GM21381 (cell line): ENCODE results near the gene RNF151.
A peak's percentile ranks its signal among the peaks of the same experiment; 100 is the strongest.
"Not testable (repeated sequence)": the region's sequence is repeated elsewhere in the genome, so short reads cannot be mapped to it uniquely, and the experiment has no call there.

Experiments
- ATAC-seq: cut with Tn5 transposase; IDR thresholded peaks from one replicate; pipeline ENCODE4 v1.9.1; 2021; ENCODE audit warnings: mild to moderate bottlenecking, moderate library complexity; ENCODE audit not compliant: unreplicated experiment

Gene RNF151

GRCh38 chr16:2004795-2005517 lies 38.3 kb downstream of the RNF151 start:
- ATAC-seq = no peak

- no peak for ATAC-seq
Observed at GRCh38 chr16:2005646-2006045, 39.0 kb downstream of the RNF151 start.

- ATAC-seq = no peak
Observed at GRCh38 chr16:2006317-2006716, 39.7 kb downstream of the RNF151 start.

- ATAC-seq = no peak
Observed at GRCh38 chr16:2007081-2007836, 40.6 kb downstream of the RNF151 start.

- no peak for ATAC-seq
Observed at GRCh38 chr16:2008009-2008526, 41.4 kb downstream of the RNF151 start.

- ATAC-seq = no peak
Observed at GRCh38 chr16:2008631-2009163, 42.0 kb downstream of the RNF151 start.

GRCh38 chr16:2009164-2009711 lies 42.6 kb downstream of the RNF151 start:
- ATAC-seq = peak; percentile 29

GRCh38 chr16:2009791-2010510 lies 43.3 kb downstream of the RNF151 start, which contains the start of gene ZNF598:
Gene ZNF598, minus strand, starts transcription at chr16:2009821.
- ATAC-seq = peak; percentile 86

GRCh38 chr16:2011726-2012125 lies 45.1 kb downstream of the RNF151 start:
- not testable (repeated sequence) for ATAC-seq

GRCh38 chr16:2013527-2013926 lies 46.9 kb downstream of the RNF151 start:
- no peak for ATAC-seq

- ATAC-seq = no peak
Observed at GRCh38 chr16:2015117-2015946, 48.7 kb downstream of the RNF151 start.

- ATAC-seq = no peak
Observed at GRCh38 chr16:2015947-2016208, 49.2 kb downstream of the RNF151 start.

GRCh38 chr16:2016407-2016922 lies 49.8 kb downstream of the RNF151 start:
- ATAC-seq = no peak
